ENCODE measurements around the gene TEX35. TPM values are rescaled to one million over a fixed set of nuclear protein-coding genes. Genes with fewer than 3 reads are reported as not detected.

TEX35 gene
- polyA plus RNA-seq, 3 donors, result not detected

DNA sequence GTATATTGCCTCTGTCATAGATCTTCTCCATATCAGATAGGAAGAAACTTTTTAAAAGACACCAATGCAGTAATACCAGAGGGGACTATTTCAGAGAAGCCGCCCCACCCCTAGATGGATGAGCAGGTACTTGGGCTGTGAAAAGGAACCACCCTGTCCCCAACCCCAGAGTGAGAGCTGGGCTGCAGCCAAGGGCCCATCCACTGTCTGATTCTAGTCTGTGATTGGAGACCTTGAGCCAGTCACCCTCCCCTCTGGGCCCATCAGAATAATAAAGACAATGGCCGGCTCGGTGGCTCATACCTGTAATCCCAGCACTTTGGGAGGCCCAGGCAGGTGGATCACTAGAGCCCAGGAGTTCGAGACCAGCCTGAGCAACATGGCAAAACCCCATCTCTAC is 21.2 kb upstream of the TEX35 start:
- H3K4me1 ChIP-seq (ENCODE audit: control insufficient read depth in 1 of 2, insufficient read depth in 2 of 2, low read length in 2 of 2), result peaks cover 5 to 6% of the 10 kb centered on the region in 2 donors
- H3K79me2 ChIP-seq (ENCODE audit: insufficient read depth, low read length), result no peaks in the 10 kb centered on the region
- 90% methylated on average over 2 of the region's 4 CpGs for WGBS (ENCODE audit: insufficient coverage)
- no peaks in the 10 kb centered on the region for H3K27me3 ChIP-seq (ENCODE audit: control insufficient read depth in 2 of 2, insufficient read depth in 2 of 2, low read length in 2 of 2)
- H3K4me1 Mint-ChIP-seq, result peaks cover 5% of the 10 kb centered on the region
- H3K27me3 Mint-ChIP-seq (ENCODE audit: low read depth in 3 of 3), result peaks cover 4 to 7% (median 5%) of the 10 kb centered on the region in 3 donors
- H3K9ac ChIP-seq (ENCODE audit: insufficient read depth, low read length, poor library complexity, severe bottlenecking), result no peak overlapping the region
- no peaks in the 10 kb centered on the region for H4K20me1 ChIP-seq (ENCODE audit: insufficient read depth, low read length)
- H3K36me3 ChIP-seq (replicated peaks in 1 of 2; ENCODE audit: control insufficient read depth in 1 of 2, insufficient read depth in 2 of 2, low read length in 2 of 2), result no peaks in the 10 kb centered on the region
- H2AFZ ChIP-seq (ENCODE audit: insufficient read depth, low read depth, low read length, poor library complexity, severe bottlenecking), result no peak overlapping the region
- H3K27ac Mint-ChIP-seq, result no peak overlapping the region
- TF ChIP-seq, protein P1, sequence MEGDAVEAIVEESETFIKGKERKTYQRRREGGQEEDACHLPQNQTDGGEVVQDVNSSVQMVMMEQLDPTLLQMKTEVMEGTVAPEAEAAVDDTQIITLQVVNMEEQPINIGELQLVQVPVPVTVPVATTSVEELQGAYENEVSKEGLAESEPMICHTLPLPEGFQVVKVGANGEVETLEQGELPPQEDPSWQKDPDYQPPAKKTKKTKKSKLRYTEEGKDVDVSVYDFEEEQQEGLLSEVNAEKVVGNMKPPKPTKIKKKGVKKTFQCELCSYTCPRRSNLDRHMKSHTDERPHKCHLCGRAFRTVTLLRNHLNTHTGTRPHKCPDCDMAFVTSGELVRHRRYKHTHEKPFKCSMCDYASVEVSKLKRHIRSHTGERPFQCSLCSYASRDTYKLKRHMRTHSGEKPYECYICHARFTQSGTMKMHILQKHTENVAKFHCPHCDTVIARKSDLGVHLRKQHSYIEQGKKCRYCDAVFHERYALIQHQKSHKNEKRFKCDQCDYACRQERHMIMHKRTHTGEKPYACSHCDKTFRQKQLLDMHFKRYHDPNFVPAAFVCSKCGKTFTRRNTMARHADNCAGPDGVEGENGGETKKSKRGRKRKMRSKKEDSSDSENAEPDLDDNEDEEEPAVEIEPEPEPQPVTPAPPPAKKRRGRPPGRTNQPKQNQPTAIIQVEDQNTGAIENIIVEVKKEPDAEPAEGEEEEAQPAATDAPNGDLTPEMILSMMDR (IDR thresholded peaks at IDR 0.05), result no peak
- no peak overlapping the region for H3K4me3 ChIP-seq (replicated peaks in 1 of 3; ENCODE audit: low read depth in 2 of 3, low read length in 3 of 3)
- H3K9me3 Mint-ChIP-seq, result peaks cover 0 to 2% (median 0%) of the 10 kb centered on the region in 7 donors
- H3K36me3 Mint-ChIP-seq, result no peaks in the 10 kb centered on the region
- H3K27ac ChIP-seq (ENCODE audit: low read depth in 1 of 2, low read length in 2 of 2), result no peak overlapping the region
- H3K4me2 ChIP-seq (replicated peaks; ENCODE audit: extremely low read depth, low read length, poor library complexity, severe bottlenecking), result no peak overlapping the region
- intact Hi-C loops (cut with micrococcal nuclease), result no loop called here
- H3K4me3 Mint-ChIP-seq, result no peak overlapping the region
- H3K9me3 ChIP-seq (replicated peaks in 1 of 2; ENCODE audit: control insufficient read depth in 1 of 2, insufficient read depth in 1 of 2, low read length in 2 of 2), result no peaks in the 10 kb centered on the region
- no peak for DNase-seq

- H4K20me1 ChIP-seq (ENCODE audit: insufficient read depth, low read length), result no peaks in the 10 kb centered on the region
- DNase-seq, result no peak
- no peaks in the 10 kb centered on the region for H3K36me3 Mint-ChIP-seq
- H3K27me3 ChIP-seq (ENCODE audit: control insufficient read depth in 2 of 2, insufficient read depth in 2 of 2, low read length in 2 of 2), result no peaks in the 10 kb centered on the region
- peaks cover 1 to 7% (median 4%) of the 10 kb centered on the region in 3 donors for H3K27me3 Mint-ChIP-seq (ENCODE audit: low read depth in 3 of 3)
- H3K36me3 ChIP-seq (replicated peaks in 1 of 2; ENCODE audit: control insufficient read depth in 1 of 2, insufficient read depth in 2 of 2, low read length in 2 of 2), result no peaks in the 10 kb centered on the region
- no peak overlapping the region for H3K9ac ChIP-seq (ENCODE audit: insufficient read depth, low read length, poor library complexity, severe bottlenecking)
- no peaks in the 10 kb centered on the region for H3K4me1 ChIP-seq (ENCODE audit: control insufficient read depth in 1 of 2, insufficient read depth in 2 of 2, low read length in 2 of 2)
- H3K9me3 Mint-ChIP-seq, result peaks cover 0 to 2% (median 0%) of the 10 kb centered on the region in 7 donors
- H2AFZ ChIP-seq (ENCODE audit: insufficient read depth, low read depth, low read length, poor library complexity, severe bottlenecking), result no peak overlapping the region
- no peak overlapping the region for H3K4me2 ChIP-seq (replicated peaks; ENCODE audit: extremely low read depth, low read length, poor library complexity, severe bottlenecking)
- intact Hi-C loops (cut with micrococcal nuclease), result no loop called here
- H3K4me1 Mint-ChIP-seq, result peaks cover 5% of the 10 kb centered on the region
- H3K79me2 ChIP-seq (ENCODE audit: insufficient read depth, low read length), result no peaks in the 10 kb centered on the region
- no peaks in the 10 kb centered on the region for H3K9me3 ChIP-seq (replicated peaks in 1 of 2; ENCODE audit: control insufficient read depth in 1 of 2, insufficient read depth in 1 of 2, low read length in 2 of 2)
- H3K4me3 Mint-ChIP-seq, result no peak overlapping the region
- H3K4me3 ChIP-seq (replicated peaks in 1 of 3; ENCODE audit: low read depth in 2 of 3, low read length in 3 of 3), result no peak overlapping the region
- TF ChIP-seq, protein P1 (IDR thresholded peaks at IDR 0.05), result no peak
- 93% methylated on average over 10 of the region's 11 CpGs for WGBS (ENCODE audit: insufficient coverage)
- no peak overlapping the region for H3K27ac Mint-ChIP-seq
- no peak overlapping the region for H3K27ac ChIP-seq (ENCODE audit: low read depth in 1 of 2, low read length in 2 of 2)
These were observed 20.6 kb upstream of the TEX35 start for GRCh38 chr1:178492341-178492740.

Data from CD14-positive monocyte (primary cell).